ENCODE results near the gene AFAP1.

Gene AFAP1

GRCh38 chr4:7709431-7709830 lies 230.2 kb downstream of the AFAP1 start:
- Histone ChIP-seq H3K4me1 (ENCODE audit: low read depth, poor library complexity, severe bottlenecking) (no peaks in the 10 kb centered on the region), H3K27ac (no peak overlapping the region), H3K36me3 (ENCODE audit: insufficient read depth) (no peaks in the 10 kb centered on the region), H4K20me1 (ENCODE audit: insufficient read depth) (no peaks in the 10 kb centered on the region), H3K79me2 (ENCODE audit: insufficient read depth, low read depth) (no peaks in the 10 kb centered on the region), H3K27me3 (ENCODE audit: insufficient read depth, low read depth) (no peaks in the 10 kb centered on the region; the same call in 1 of the 2 replicates), H3K4me3 (IDR thresholded peaks at IDR 0.05; ENCODE audit: insufficient read depth, low read depth, low read length) (no peak overlapping the region), H3K9ac (no peak overlapping the region), H2AFZ (ENCODE audit: low read depth) (no peak overlapping the region), H3K4me2 (no peak overlapping the region)
- TF ChIP-seq CTCF (conservative IDR thresholded peaks at IDR 0.05; ENCODE audit: low read depth, low read length): no peak

GRCh38 chr4:7708981-7709380 lies 230.7 kb downstream of the AFAP1 start:
- Histone ChIP-seq H3K27me3 (ENCODE audit: insufficient read depth, low read depth) (no peaks in the 10 kb centered on the region; the same call in 1 of the 2 replicates), H4K20me1 (ENCODE audit: insufficient read depth) (no peaks in the 10 kb centered on the region), H3K4me1 (ENCODE audit: low read depth, poor library complexity, severe bottlenecking) (no peaks in the 10 kb centered on the region), H3K36me3 (ENCODE audit: insufficient read depth) (no peaks in the 10 kb centered on the region), H3K79me2 (ENCODE audit: insufficient read depth, low read depth) (no peaks in the 10 kb centered on the region), H2AFZ (ENCODE audit: low read depth) (no peak overlapping the region), H3K27ac (no peak overlapping the region), H3K9ac (no peak overlapping the region), H3K4me3 (IDR thresholded peaks at IDR 0.05; ENCODE audit: insufficient read depth, low read depth, low read length) (no peak overlapping the region), H3K4me2 (no peak overlapping the region)
- TF ChIP-seq CTCF (conservative IDR thresholded peaks at IDR 0.05; ENCODE audit: low read depth, low read length): no peak
